Stimulated activated CD8-positive, alpha-beta memory T cell treated with anti-CD3 and anti-CD28 coated beads, Interleukin-7, amount 100 ng/mL, for 4 hours (primary cell): Measurements from ENCODE around the gene SLIT3.

Experiments
- DNase-seq, 2 donors: peaks; one replicate each; pipeline ENCODE4 v3.0.0-alpha.2; 2020; ENCODE audit warnings: low read depth in 2 of 2

The SLIT3 gene

GRCh38 chr5:168992687-168993086 lies 308.3 kb downstream of the SLIT3 start:
- DNase-seq: no peak

GRCh38 chr5:168992016-168992415 lies 308.9 kb downstream of the SLIT3 start:
- DNase-seq: no peak

GRCh38 chr5:168991311-168991710 lies 309.6 kb downstream of the SLIT3 start:
- DNase-seq: no peak

- DNase-seq: no peak
Observed at GRCh38 chr5:168990679-168991078, 310.3 kb downstream of the SLIT3 start.

GRCh38 chr5:168989731-168990505 lies 311.0 kb downstream of the SLIT3 start:
- no peak for DNase-seq

GRCh38 chr5:168988699-168989098 lies 312.2 kb downstream of the SLIT3 start:
- DNase-seq: no peak

- DNase-seq: peak in 1 of 2 donors; percentile 32
Observed at GRCh38 chr5:168987543-168988300, 313.2 kb downstream of the SLIT3 start.

- no peak for DNase-seq
Observed at GRCh38 chr5:168985454-168985853, 315.5 kb downstream of the SLIT3 start.

- DNase-seq: no peak
Observed at GRCh38 chr5:168984135-168984675, 316.7 kb downstream of the SLIT3 start.

GRCh38 chr5:168979135-168979534 lies 321.8 kb downstream of the SLIT3 start:
- no peak for DNase-seq

- no peak for DNase-seq
Observed at GRCh38 chr5:168978500-168978899, 322.4 kb downstream of the SLIT3 start.

GRCh38 chr5:168978015-168978414 lies 322.9 kb downstream of the SLIT3 start:
- DNase-seq: no peak

- DNase-seq: no peak
Observed at GRCh38 chr5:168976311-168976970, 324.5 kb downstream of the SLIT3 start.

GRCh38 chr5:168975331-168975730 lies 325.6 kb downstream of the SLIT3 start:
- DNase-seq: no peak

- no peak for DNase-seq
Observed at GRCh38 chr5:168974082-168974481, 326.9 kb downstream of the SLIT3 start.

GRCh38 chr5:168972731-168973130 lies 328.2 kb downstream of the SLIT3 start:
- DNase-seq: no peak

GRCh38 chr5:168971100-168971499 lies 329.8 kb downstream of the SLIT3 start:
- no peak for DNase-seq

GRCh38 chr5:168969326-168969886 lies 331.5 kb downstream of the SLIT3 start:
- DNase-seq: no peak

GRCh38 chr5:168967882-168968620 lies 332.9 kb downstream of the SLIT3 start:
- no peak for DNase-seq

- DNase-seq: no peak
Observed at GRCh38 chr5:168965638-168966037, 335.3 kb downstream of the SLIT3 start.

- no peak for DNase-seq
Observed at GRCh38 chr5:168964182-168964581, 336.8 kb downstream of the SLIT3 start.
